ENCODE measurements around the gene DUS1L.

GRCh38 chr17:82059272-82060000 is 6.2 kb downstream of the DUS1L start:
- TF ChIP-seq POLR2A (IDR thresholded peaks at IDR 0.05) (no peak), CTCF (IDR thresholded peaks at IDR 0.05) (no peak)
